NB4 (cell line): Measurements from ENCODE around the gene SNX8.

Experiments
- POLR2A ChIP-seq: IDR thresholded peaks from 2 replicates; pipeline ENCODE4 v1.6.1; 2011; ENCODE audit warnings: mild to moderate bottlenecking; ENCODE audit not compliant: insufficient read length; ENCODE audit errors: extremely low read depth
- TF ChIP-seq, protein P1 (sequence below): IDR thresholded peaks from one replicate; pipeline ENCODE4 v1.5.1; 2012; ENCODE audit warnings: low read depth, low read length

DNA sequence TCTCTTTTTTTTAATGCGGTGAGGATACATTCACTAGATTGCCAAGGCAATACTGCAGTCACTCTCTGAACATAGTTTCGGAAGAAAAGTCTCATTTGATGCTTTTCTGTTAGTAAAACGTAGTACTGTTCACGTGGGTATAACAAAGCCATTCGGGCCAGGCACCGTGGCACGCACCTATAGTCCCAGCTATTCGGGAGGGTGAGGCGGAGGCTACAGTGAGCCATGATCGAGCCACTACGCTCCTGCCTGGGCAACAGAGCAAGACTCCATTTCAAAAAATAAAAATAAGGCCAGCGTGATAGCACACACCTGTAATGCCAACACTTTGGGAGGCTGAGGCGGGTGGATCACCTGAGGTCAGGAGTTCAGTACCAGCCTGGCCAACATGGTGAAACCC lies 24.6 kb downstream of the SNX8 start:
- TF ChIP-seq POLR2A: no peak
- TF ChIP-seq, protein P1, sequence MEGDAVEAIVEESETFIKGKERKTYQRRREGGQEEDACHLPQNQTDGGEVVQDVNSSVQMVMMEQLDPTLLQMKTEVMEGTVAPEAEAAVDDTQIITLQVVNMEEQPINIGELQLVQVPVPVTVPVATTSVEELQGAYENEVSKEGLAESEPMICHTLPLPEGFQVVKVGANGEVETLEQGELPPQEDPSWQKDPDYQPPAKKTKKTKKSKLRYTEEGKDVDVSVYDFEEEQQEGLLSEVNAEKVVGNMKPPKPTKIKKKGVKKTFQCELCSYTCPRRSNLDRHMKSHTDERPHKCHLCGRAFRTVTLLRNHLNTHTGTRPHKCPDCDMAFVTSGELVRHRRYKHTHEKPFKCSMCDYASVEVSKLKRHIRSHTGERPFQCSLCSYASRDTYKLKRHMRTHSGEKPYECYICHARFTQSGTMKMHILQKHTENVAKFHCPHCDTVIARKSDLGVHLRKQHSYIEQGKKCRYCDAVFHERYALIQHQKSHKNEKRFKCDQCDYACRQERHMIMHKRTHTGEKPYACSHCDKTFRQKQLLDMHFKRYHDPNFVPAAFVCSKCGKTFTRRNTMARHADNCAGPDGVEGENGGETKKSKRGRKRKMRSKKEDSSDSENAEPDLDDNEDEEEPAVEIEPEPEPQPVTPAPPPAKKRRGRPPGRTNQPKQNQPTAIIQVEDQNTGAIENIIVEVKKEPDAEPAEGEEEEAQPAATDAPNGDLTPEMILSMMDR: no peak
